ENCODE measurements around the gene HLA-DRB1. TPM values are rescaled to one million over a fixed set of nuclear protein-coding genes. Genes with fewer than 3 reads are reported as not detected.

The HLA-DRB1 gene
- total and polyA plus RNA-seq, 2 experiments from 2014 or later, result 0.63 to 1.1 TPM

GRCh38 chr6:32622545-32623401 lies 33.1 kb upstream of the HLA-DRB1 start:
- H3K36me3 ChIP-seq, result no peaks in the 10 kb centered on the region
- TF ChIP-seq CTCF (IDR thresholded peaks at IDR 0.05; ENCODE audit: low read depth, low read length), result peak; percentile 41
- H3K9me3 ChIP-seq (ENCODE audit: low read depth), result no peaks in the 10 kb centered on the region
- H3K27ac ChIP-seq, result no peak overlapping the region
- H3K4me3 ChIP-seq, result no peak overlapping the region
- H3K4me1 ChIP-seq (ENCODE audit: low read depth), result no peaks in the 10 kb centered on the region
- DNase-seq (ENCODE audit: low read depth in 1 of 2, low spot score in 1 of 2), result peak; percentile 55 to 69
- no peaks in the 10 kb centered on the region for H3K27me3 ChIP-seq

- H3K4me1 ChIP-seq (ENCODE audit: low read depth), result no peaks in the 10 kb centered on the region
- no peak overlapping the region for H3K4me3 ChIP-seq
- DNase-seq (ENCODE audit: low read depth in 1 of 2, low spot score in 1 of 2), result no peak
- TF ChIP-seq CTCF (IDR thresholded peaks at IDR 0.05; ENCODE audit: low read depth, low read length), result no peak
- no peaks in the 10 kb centered on the region for H3K27me3 ChIP-seq
- no peak overlapping the region for H3K27ac ChIP-seq
- H3K9me3 ChIP-seq (ENCODE audit: low read depth), result no peaks in the 10 kb centered on the region
- H3K36me3 ChIP-seq, result no peaks in the 10 kb centered on the region
Observed at GRCh38 chr6:32621372-32621771, 31.7 kb upstream of the HLA-DRB1 start.

- no peaks in the 10 kb centered on the region for H3K27me3 ChIP-seq
- no peak for TF ChIP-seq CTCF (IDR thresholded peaks at IDR 0.05; ENCODE audit: low read depth, low read length)
- DNase-seq (ENCODE audit: low read depth in 1 of 2, low spot score in 1 of 2), result no peak
- no peaks in the 10 kb centered on the region for H3K9me3 ChIP-seq (ENCODE audit: low read depth)
- H3K4me3 ChIP-seq, result no peak overlapping the region
- H3K4me1 ChIP-seq (ENCODE audit: low read depth), result no peaks in the 10 kb centered on the region
- H3K36me3 ChIP-seq, result no peaks in the 10 kb centered on the region
- H3K27ac ChIP-seq, result no peak overlapping the region
Observed at GRCh38 chr6:32617751-32618150, 28.1 kb upstream of the HLA-DRB1 start.

- H3K4me3 ChIP-seq, result no peak overlapping the region
- no peak for DNase-seq (ENCODE audit: low read depth in 1 of 2, low spot score in 1 of 2)
- no peaks in the 10 kb centered on the region for H3K36me3 ChIP-seq
- no peak overlapping the region for H3K27ac ChIP-seq
- no peaks in the 10 kb centered on the region for H3K27me3 ChIP-seq
- TF ChIP-seq CTCF (IDR thresholded peaks at IDR 0.05; ENCODE audit: low read depth, low read length), result no peak
- H3K9me3 ChIP-seq (ENCODE audit: low read depth), result no peaks in the 10 kb centered on the region
- no peaks in the 10 kb centered on the region for H3K4me1 ChIP-seq (ENCODE audit: low read depth)
Observed at GRCh38 chr6:32615885-32616532, 26.4 kb upstream of the HLA-DRB1 start.

- no peak overlapping the region for H3K4me3 ChIP-seq
- H3K36me3 ChIP-seq, result no peaks in the 10 kb centered on the region
- no peaks in the 10 kb centered on the region for H3K9me3 ChIP-seq (ENCODE audit: low read depth)
- DNase-seq (ENCODE audit: low read depth in 1 of 2, low spot score in 1 of 2), result no peak
- TF ChIP-seq CTCF (IDR thresholded peaks at IDR 0.05; ENCODE audit: low read depth, low read length), result no peak
- no peak overlapping the region for H3K27ac ChIP-seq
- H3K4me1 ChIP-seq (ENCODE audit: low read depth), result no peaks in the 10 kb centered on the region
- H3K27me3 ChIP-seq, result no peaks in the 10 kb centered on the region
Observed at GRCh38 chr6:32614366-32615081, 24.9 kb upstream of the HLA-DRB1 start.

Measured in cardiac muscle cell (in vitro differentiated cells and primary cell).